Adipose tissue (tissue), 3 donors: ENCODE results near the gene CACNA2D1. TPM values are rescaled to one million over a fixed set of nuclear protein-coding genes. Genes with fewer than 3 reads are reported as not detected.
"Not testable (repeated sequence)": the region's sequence is repeated elsewhere in the genome, so short reads cannot be mapped to it uniquely, and the experiment has no call there.

Experiments
- H3K27ac ChIP-seq: one replicate; pipeline ENCODE4 v1.5.1; 2013; ENCODE audit warnings: low read depth, low read length
- WGBS, 3 donors: extraction: QIAGEN DNeasy Blood & Tissue Kit; methylation state at CpG; one replicate each; pipeline ENCODE4 v1.1.7; 2013; 5-methylcytosine and 5-hydroxymethylcytosine counted together
- polyA plus RNA-seq, 3 donors: library from polyadenylated mRNA; stranded (reverse); fragments of 200-250 nt; gene quantifications; one replicate each; pipeline ENCODE4 v1.2.3, GENCODE V29; 2013
- donor health status: healthy with polysubstance abuse.
- donor health status: Bipolar disorder and iron deficiency.
- donor health status: healthy.

The CACNA2D1 gene
- polyA plus RNA-seq, 3 donors = 0.86 to 9.2 (median 5.1) TPM

- no peak overlapping the region for H3K27ac ChIP-seq
- 54 to 74% (median 70%) methylated on average over 2 of the region's 2 CpGs for WGBS, 3 donors
These were observed 275.8 kb downstream of the CACNA2D1 start for GRCh38 chr7:82167558-82168314.

- WGBS, 3 donors = 68 to 82% (median 82%) methylated on average over 4 of the region's 4 CpGs
These were observed 277.1 kb downstream of the CACNA2D1 start for GRCh38 chr7:82166260-82167015.

GRCh38 chr7:82164813-82165212 lies 278.8 kb downstream of the CACNA2D1 start:
- no peak overlapping the region for H3K27ac ChIP-seq
- WGBS, 3 donors = 32 to 48% (median 38%) methylated on average over 3 of the region's 3 CpGs

More at GRCh38 chr7:82166260-82167015, 277.1 kb downstream of the CACNA2D1 start:
- H3K27ac ChIP-seq = no peak overlapping the region

GRCh38 chr7:82164410-82164809 lies 279.2 kb downstream of the CACNA2D1 start:
- 80 to 92% (median 81%) methylated on average over 1 of the region's 1 CpG for WGBS, 3 donors
- no peak overlapping the region for H3K27ac ChIP-seq

GRCh38 chr7:82163586-82163985 lies 280.0 kb downstream of the CACNA2D1 start:
- no peak overlapping the region for H3K27ac ChIP-seq
- WGBS, 3 donors = 41 to 70% (median 53%) methylated on average over 1 of the region's 1 CpG

- 36 to 64% (median 41%) methylated on average over 2 of the region's 2 CpGs for WGBS, 3 donors
- H3K27ac ChIP-seq = no peak overlapping the region
These were observed 281.3 kb downstream of the CACNA2D1 start for GRCh38 chr7:82162289-82162688.

- H3K27ac ChIP-seq = no peak overlapping the region
These were observed 285.2 kb downstream of the CACNA2D1 start for GRCh38 chr7:82158327-82158726.

GRCh38 chr7:82156893-82157292 lies 286.7 kb downstream of the CACNA2D1 start:
- WGBS, 3 donors = 89 to 98% (median 95%) methylated on average over 1 of the region's 1 CpG
- no peak overlapping the region for H3K27ac ChIP-seq

- no peak overlapping the region for H3K27ac ChIP-seq
- WGBS, 3 donors = 37 to 73% (median 70%) methylated on average over 3 of the region's 3 CpGs
These were observed 287.4 kb downstream of the CACNA2D1 start for GRCh38 chr7:82156168-82156567.

GRCh38 chr7:82154728-82155127 lies 288.8 kb downstream of the CACNA2D1 start:
- no peak overlapping the region for H3K27ac ChIP-seq
- WGBS, 3 donors = 47 to 79% (median 70%) methylated on average over 2 of the region's 2 CpGs

GRCh38 chr7:82153776-82154175 lies 289.8 kb downstream of the CACNA2D1 start:
- 66 to 85% (median 83%) methylated on average over 2 of the region's 2 CpGs for WGBS, 3 donors
- H3K27ac ChIP-seq = no peak overlapping the region

GRCh38 chr7:82152858-82153257 lies 290.7 kb downstream of the CACNA2D1 start:
- no peak overlapping the region for H3K27ac ChIP-seq
- 78 to 100% (median 95%) methylated on average over 1 of the region's 1 CpG for WGBS, 3 donors

- no peak overlapping the region for H3K27ac ChIP-seq
- whole genome bisulfite sequencing, 3 donors = 80 to 98% (median 94%) methylated on average over 4 of the region's 4 CpGs
These were observed 297.1 kb downstream of the CACNA2D1 start for GRCh38 chr7:82146491-82146890.

GRCh38 chr7:82142263-82142864 lies 301.2 kb downstream of the CACNA2D1 start:
- no peak overlapping the region for H3K27ac ChIP-seq

GRCh38 chr7:82141427-82141826 lies 302.1 kb downstream of the CACNA2D1 start:
- 75 to 88% (median 87%) methylated on average over 7 of the region's 7 CpGs for WGBS, 3 donors
- no peak overlapping the region for H3K27ac ChIP-seq

- H3K27ac ChIP-seq = not testable (repeated sequence)
- WGBS, 3 donors = 88 to 95% (median 92%) methylated on average over 14 of the region's 14 CpGs
These were observed 303.0 kb downstream of the CACNA2D1 start for GRCh38 chr7:82140608-82141007.

- H3K27ac ChIP-seq = no peak overlapping the region
- 64 to 83% (median 74%) methylated on average over 2 of the region's 2 CpGs for WGBS, 3 donors
These were observed 312.4 kb downstream of the CACNA2D1 start for GRCh38 chr7:82131215-82131614.

- H3K27ac ChIP-seq = no peak overlapping the region
These were observed 314.5 kb downstream of the CACNA2D1 start for GRCh38 chr7:82129091-82129490.

GRCh38 chr7:82128546-82128945 lies 315.0 kb downstream of the CACNA2D1 start:
- H3K27ac ChIP-seq = no peak overlapping the region
- WGBS, 3 donors = 51 to 71% (median 69%) methylated on average over 3 of the region's 3 CpGs
